NCI-H2196 treated with DMSO at 0.1 percent for 48 hours (cell line): Measurements from ENCODE around the gene TAF1C.
"Not testable (repeated sequence)": the region's sequence is repeated elsewhere in the genome, so short reads cannot be mapped to it uniquely, and the experiment has no call there.

Source experiments
- DNase-seq: peaks from one replicate; lab custom pipeline; 2025; ENCODE audit not compliant: unreplicated experiment; lab: John Stamatoyannopoulos, UW

The TAF1C gene

GRCh38 chr16:84186685-84187437 is at the start of gene TAF1C:
TAF1C (minus strand) TSS chr16:84187057; CDS start chr16:84184988, 2,069 bp downstream.
- peak; percentile 44 for DNase-seq

- no peak for DNase-seq
Observed at GRCh38 chr16:84234321-84235241, 47.7 kb upstream of the TAF1C start.

GRCh38 chr16:84233748-84234147 is 46.9 kb upstream of the TAF1C start:
- no peak for DNase-seq

GRCh38 chr16:84232969-84233368 is 46.1 kb upstream of the TAF1C start:
- DNase-seq = no peak

GRCh38 chr16:84232060-84232459 is 45.2 kb upstream of the TAF1C start:
- DNase-seq = no peak

GRCh38 chr16:84229471-84229870 is 42.6 kb upstream of the TAF1C start:
- no peak for DNase-seq

GRCh38 chr16:84228256-84228838 is 41.5 kb upstream of the TAF1C start:
- no peak for DNase-seq

GRCh38 chr16:84227548-84227947 is 40.7 kb upstream of the TAF1C start:
- no peak for DNase-seq

GRCh38 chr16:84226026-84226425 is 39.2 kb upstream of the TAF1C start:
- DNase-seq = no peak

GRCh38 chr16:84225571-84225970 is 38.7 kb upstream of the TAF1C start:
- DNase-seq = no peak

- no peak for DNase-seq
Observed at GRCh38 chr16:84225126-84225525, 38.3 kb upstream of the TAF1C start.

- no peak for DNase-seq
Observed at GRCh38 chr16:84224554-84224953, 37.7 kb upstream of the TAF1C start.

GRCh38 chr16:84223456-84223855 is 36.6 kb upstream of the TAF1C start:
- no peak for DNase-seq

- no peak for DNase-seq
Observed at GRCh38 chr16:84220851-84221250, 34.0 kb upstream of the TAF1C start.

- DNase-seq = no peak
Observed at GRCh38 chr16:84218956-84219355, 32.1 kb upstream of the TAF1C start.

GRCh38 chr16:84218176-84218823 is 31.4 kb upstream of the TAF1C start:
- no peak for DNase-seq

- DNase-seq = not testable (repeated sequence)
Observed at GRCh38 chr16:84216144-84216543, 29.3 kb upstream of the TAF1C start.

GRCh38 chr16:84215531-84215930 is 28.7 kb upstream of the TAF1C start:
- DNase-seq = no peak

GRCh38 chr16:84214451-84215066 is 27.7 kb upstream of the TAF1C start:
- no peak for DNase-seq

- DNase-seq = no peak
Observed at GRCh38 chr16:84212631-84213030, 25.8 kb upstream of the TAF1C start.

GRCh38 chr16:84212154-84212553 is 25.3 kb upstream of the TAF1C start:
- no peak for DNase-seq
